Urinary bladder (tissue), 4 donors: ENCODE results near the gene TRIM26. TPM values are rescaled to one million over a fixed set of nuclear protein-coding genes. Genes with fewer than 3 reads are reported as not detected.

Experiments
- DNase-seq: peaks from one replicate; pipeline ENCODE4 v3.0.0-alpha.2; 2015; ENCODE audit errors: extremely low spot score
- H3K27ac ChIP-seq: one replicate; pipeline ENCODE4 v1.5.1; 2013; ENCODE audit warnings: low read depth, mild to moderate bottlenecking, moderate library complexity
- H3K36me3 ChIP-seq: one replicate; pipeline ENCODE4 v1.6.1; 2013; ENCODE audit warnings: mild to moderate bottlenecking, moderate library complexity; ENCODE audit not compliant: insufficient read depth
- H3K4me1 ChIP-seq: one replicate; pipeline ENCODE4 v1.6.1; 2013; ENCODE audit warnings: mild to moderate bottlenecking, moderate library complexity; ENCODE audit not compliant: insufficient read depth
- H3K4me3 ChIP-seq: one replicate; pipeline ENCODE4 v1.5.1; 2013; ENCODE audit warnings: low read depth, low read length
- WGBS: extraction: QIAGEN DNeasy Blood & Tissue Kit; methylation state at CpG from one replicate; pipeline ENCODE4 v1.1.7; 2013; 5-methylcytosine and 5-hydroxymethylcytosine counted together
- polyA plus RNA-seq: library from polyadenylated mRNA; stranded (reverse); fragments of 200-250 nt; gene quantifications from one replicate; pipeline ENCODE4 v1.2.3, GENCODE V29; 2013
- total RNA-seq: library from RNA; depleted of rRNA; stranded (reverse); fragments of >200 nt; gene quantifications from one replicate; pipeline ENCODE4 v1.2.3, GENCODE V29; 2014
- donor health status: healthy with polysubstance abuse.
- donor health status: healthy.

The TRIM26 gene
- total and polyA plus RNA-seq, 2 donors, result 13.6 to 35.8 TPM

DNA sequence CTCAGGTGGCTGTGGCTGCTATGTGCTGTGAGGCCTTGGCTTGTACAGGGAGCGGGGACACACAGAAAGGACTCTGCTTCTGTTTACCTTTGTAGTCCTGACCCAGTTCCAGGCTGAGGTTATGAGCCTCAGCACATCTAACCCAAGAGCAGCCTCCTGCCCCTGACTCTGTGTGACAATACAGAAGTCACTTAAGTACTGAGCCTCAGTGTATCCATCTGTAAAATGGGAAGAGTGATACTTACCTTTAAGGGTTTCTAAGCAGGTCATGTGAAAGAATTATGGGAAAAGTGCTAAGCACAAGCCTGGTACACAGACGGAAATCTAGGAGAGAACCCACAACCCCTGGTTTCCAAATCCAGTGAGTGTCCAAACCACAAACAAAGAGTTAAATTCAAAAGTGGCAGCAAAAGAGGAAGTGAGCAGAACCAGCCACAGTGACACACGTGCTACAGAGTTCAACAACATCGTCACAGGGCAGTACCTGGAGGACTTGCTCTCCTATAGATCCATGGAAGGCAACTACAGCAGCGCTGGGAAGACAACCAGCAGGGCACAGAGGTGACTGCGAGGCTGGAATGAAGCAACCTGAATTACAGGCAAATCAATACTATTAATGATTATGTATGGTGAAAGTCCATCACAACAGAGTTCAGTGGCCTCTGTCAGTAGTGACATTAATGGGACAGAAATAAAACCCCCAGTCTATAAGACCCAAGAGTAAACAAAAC lies 12.5 kb downstream of the TRIM26 start:
- H3K4me1 ChIP-seq, result no peaks in the 10 kb centered on the region
- H3K36me3 ChIP-seq, result peaks cover 6% of the 10 kb centered on the region
- no peak overlapping the region for H3K27ac ChIP-seq
- DNase-seq, result no peak
- WGBS, result 77% methylated on average over 6 of the region's 6 CpGs
- H3K4me3 ChIP-seq, result no peak overlapping the region

DNA sequence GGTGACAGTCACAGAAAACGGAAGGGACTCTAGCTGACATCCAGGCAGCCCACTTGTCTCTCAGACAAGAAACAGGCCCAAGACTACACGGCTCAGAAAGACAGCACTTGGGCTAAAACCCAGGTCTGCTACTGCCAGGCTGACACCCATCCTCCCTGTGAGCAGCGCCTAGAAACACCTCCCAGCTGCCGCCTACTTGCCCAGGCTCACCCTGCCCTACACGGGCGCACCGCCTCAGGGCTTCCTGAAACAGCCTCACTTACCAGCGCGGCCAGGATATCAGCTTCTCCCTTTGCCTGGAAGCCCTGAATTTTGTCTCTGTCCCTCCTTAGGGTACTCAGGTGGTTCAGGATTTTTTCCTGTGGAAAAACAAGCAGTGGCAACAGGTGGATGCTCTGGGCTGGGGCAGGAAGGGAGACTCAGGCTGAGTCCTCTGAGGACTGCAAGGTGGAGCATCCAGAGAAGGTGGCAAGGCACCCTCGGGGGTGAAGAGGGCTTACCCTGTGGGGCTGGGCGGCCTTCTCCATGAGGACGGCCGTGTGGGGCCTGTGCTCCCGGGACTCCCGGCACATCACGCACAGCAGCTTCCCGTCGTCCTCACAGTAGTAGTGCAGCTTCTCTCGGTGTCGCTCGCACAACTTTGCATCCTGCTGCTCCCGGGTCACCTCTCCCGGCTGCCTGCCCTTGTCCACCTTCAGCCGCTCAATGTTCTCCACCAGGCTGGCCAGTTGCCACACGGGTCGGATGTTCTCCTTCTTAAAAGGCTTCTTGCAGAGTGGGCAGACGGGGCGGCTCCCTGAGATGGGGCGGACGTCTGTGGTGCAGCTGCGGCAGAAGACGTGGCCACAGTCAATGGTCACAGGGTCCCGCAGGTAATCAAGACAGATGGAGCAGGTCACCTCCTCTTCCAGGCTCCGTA lies 14.8 kb downstream of the TRIM26 start:
- Histone ChIP-seq H3K27ac (no peak overlapping the region), H3K36me3 (peaks cover 6% of the 10 kb centered on the region), H3K4me3 (no peak overlapping the region), H3K4me1 (no peaks in the 10 kb centered on the region)
- no peak for DNase-seq
- WGBS, result 94% methylated on average over 34 of the region's 34 CpGs

DNA sequence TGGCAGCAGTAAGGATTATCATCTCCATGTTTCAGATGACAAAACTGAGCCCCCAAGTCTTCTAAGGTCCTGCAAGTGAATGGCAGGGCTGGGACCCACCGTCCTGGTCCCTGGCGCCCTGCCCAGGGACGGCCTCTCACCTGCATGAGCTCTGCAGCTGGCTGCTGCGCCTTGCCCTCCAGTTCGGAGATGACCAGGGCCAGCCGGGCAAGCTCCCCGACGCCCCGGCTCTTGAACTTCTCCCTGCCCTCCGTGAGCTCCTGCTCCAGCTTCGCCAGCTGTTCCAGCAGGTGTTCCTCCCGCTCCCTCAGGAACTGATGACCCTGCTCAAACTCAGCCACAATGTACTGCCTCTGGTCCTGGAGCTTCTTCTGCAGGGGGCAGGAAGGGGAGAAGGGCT lies 16.8 kb downstream of the TRIM26 start:
- peaks cover 6% of the 10 kb centered on the region for H3K36me3 ChIP-seq
- 95% methylated on average over 12 of the region's 12 CpGs for WGBS
- no peak for DNase-seq
- H3K27ac ChIP-seq, result no peak overlapping the region
- no peaks in the 10 kb centered on the region for H3K4me1 ChIP-seq
- no peak overlapping the region for H3K4me3 ChIP-seq

DNA sequence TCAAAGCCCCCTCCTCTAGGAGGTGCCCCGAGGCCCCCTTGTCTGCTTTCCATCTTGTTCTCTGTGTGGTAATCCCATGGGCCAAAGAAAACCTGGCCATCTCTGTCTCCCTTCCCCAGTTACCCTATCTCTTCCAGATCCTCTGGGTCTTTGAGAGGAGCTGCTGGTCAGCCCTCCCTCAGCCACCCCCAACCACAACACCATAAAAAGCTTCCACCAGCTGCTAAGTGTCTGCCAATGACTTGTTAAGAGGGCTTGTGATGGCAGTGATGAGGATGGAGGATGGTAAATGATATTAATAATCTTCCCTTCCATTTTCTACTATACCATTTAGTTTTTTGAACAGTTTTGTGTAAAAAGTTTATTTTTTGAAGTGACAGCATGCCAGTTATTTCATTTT lies 17.3 kb downstream of the TRIM26 start:
- H3K4me3 ChIP-seq, result no peak overlapping the region
- no peak overlapping the region for H3K27ac ChIP-seq
- H3K36me3 ChIP-seq, result peaks cover 6% of the 10 kb centered on the region
- DNase-seq, result no peak
- no peaks in the 10 kb centered on the region for H3K4me1 ChIP-seq
- WGBS, result 89% methylated on average over 1 of the region's 1 CpG

DNA sequence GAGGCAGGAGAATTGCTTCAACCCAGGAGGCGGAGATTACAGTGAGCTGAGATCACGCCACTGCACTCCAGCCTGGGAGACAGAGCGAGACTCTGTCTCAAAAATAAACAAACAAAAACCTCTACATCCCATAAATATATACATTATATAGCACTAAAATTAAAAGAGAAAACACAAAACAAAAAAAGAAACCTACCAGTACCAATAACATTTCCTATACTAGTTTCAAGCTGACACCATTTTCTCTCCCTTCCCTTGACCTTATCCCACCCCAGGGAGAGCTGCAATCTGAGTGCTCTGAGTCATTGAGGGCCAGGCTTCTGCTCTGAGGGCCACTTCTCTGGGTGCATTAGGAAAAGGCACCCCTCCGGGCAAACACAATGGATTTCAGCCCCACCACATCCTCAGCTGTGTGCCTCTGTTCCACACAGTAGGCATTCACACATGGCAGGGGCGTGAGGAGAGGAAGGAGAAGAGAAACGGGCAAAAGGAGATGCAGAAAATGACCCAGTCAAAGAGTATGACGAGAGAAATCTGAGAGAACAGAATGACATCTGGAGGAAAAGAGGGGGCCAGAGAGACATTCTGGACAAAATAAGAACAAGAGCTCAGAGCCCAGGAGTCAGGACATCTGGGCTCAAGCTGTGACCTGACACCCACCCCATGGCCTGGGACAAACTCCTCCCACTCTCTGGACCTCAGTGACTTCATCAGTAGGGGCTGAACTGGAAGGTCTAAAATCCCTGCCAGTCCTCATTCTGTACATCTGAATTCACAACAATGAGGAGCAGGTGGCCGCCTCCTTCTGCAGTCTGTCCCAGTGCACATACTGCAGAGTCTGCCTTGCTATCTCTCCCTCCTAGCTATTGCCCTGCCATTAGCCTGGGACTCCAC lies 18.2 kb downstream of the TRIM26 start:
- peaks cover 6% of the 10 kb centered on the region for H3K36me3 ChIP-seq
- H3K4me1 ChIP-seq, result no peaks in the 10 kb centered on the region
- no peak overlapping the region for H3K27ac ChIP-seq
- H3K4me3 ChIP-seq, result no peak overlapping the region
- no peak for DNase-seq
- WGBS, result 90% methylated on average over 8 of the region's 8 CpGs

DNA sequence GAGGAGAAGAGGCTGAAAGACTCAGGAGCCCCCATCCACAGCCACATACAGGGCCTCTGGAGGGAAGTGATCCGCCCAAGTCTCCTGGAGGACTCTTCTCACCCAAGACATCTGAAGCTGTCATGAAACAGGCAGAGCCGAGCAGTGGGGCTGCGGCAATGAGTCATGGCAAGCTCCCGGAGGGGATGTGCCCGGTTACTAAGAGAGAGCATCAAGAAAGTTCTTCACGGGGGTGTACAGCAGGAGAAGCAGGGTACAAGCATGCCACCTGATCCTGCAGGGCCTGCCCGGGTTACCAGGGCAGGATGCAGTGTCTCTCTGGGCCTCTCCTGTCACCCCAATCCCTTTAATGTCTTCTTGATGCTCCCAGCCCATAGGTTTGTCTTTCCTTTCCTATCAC lies 21.1 kb downstream of the TRIM26 start:
- WGBS, result 89% methylated on average over 7 of the region's 7 CpGs
- no peak overlapping the region for H3K27ac ChIP-seq
- H3K4me3 ChIP-seq, result no peak overlapping the region
- no peak for DNase-seq
- no peaks in the 10 kb centered on the region for H3K4me1 ChIP-seq
- peaks cover 4% of the 10 kb centered on the region for H3K36me3 ChIP-seq

DNA sequence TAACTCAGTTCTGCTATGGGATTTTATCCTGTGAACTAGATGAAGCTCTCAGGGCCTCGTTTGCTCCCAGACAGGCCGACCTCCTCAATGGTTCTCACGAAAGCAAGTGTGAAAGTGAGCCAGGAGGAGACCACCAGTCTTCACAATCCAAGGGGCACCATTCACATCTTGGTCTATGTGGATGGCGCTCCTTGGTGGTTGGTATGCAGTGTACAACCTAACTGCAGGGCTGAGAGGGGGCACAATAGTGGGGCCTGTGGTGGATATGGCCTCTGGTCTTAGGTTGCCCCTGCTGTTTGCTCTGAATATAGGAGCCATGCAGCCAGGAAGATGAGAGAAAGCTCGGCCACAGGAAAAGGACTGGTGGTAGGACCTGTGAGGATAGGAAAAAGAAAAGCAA lies 24.7 kb downstream of the TRIM26 start:
- no peak overlapping the region for H3K27ac ChIP-seq
- H3K4me1 ChIP-seq, result no peaks in the 10 kb centered on the region
- H3K36me3 ChIP-seq, result no peaks in the 10 kb centered on the region
- DNase-seq, result no peak
- WGBS, result 96% methylated on average over 5 of the region's 5 CpGs
- H3K4me3 ChIP-seq, result no peak overlapping the region

DNA sequence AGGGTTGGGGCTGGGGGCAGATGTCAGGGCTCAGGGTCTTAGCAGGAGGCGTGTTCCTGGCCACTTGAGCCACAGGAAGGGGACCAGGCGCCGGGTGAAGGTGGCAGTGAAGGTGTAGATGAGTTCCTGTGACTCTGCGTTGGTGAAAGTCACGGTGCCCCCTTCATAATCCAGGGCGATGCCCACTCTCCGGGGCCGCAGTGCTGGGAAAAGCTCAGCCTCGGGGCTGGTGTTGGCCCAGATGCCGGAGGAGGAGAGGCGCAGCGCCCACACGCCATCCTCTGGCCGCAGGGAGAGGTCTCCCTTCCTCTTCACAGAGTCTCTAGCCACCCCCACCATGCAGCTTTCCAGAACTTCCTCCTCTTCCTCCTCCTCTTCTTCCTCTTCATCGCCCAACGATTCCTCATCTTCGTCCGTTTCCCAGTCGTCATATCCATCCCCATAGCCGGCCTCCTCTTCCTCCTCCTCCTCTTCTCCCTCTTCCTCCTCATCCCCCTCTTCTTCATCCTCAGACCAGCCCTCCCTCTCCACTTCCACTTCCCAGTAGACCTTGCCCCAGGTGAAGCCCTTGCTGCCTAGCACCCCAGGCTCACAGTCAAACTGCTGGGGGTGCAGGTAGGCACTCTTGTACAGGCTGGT lies 27.2 kb downstream of the TRIM26 start:
- DNase-seq, result no peak
- Histone ChIP-seq H3K4me3 (no peak overlapping the region), H3K4me1 (no peaks in the 10 kb centered on the region), H3K27ac (no peak overlapping the region), H3K36me3 (no peaks in the 10 kb centered on the region)
- 94% methylated on average over 20 of the region's 20 CpGs for WGBS

DNA sequence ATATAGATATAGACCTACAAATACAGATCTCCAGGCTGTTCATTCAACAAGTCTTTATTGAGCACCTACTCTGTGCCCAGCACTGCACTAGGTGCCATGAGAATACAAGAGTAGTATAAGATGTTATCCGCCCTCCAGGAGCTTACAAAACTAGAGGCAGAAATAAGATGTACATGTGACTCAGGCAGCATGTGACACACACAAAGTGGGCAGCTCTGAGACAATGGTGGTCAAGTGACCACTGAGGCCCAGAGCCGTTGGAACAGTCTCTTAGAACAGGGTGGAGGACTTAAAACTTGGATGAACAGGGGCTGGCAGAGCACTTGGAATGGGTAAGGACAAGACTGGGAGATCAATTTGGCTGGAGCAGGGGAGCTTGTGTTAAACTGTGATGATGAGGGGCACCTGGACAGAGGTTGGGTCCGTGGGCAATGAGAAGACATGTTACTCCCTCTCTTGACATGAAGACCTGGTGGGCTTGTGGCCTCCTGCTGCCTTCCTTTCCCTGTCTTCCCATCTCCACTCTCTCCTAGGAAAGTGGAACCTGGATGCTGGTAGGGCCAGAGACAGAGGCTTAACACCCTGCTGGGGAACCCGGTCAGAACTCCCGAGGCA lies 28.7 kb downstream of the TRIM26 start:
- no peak overlapping the region for H3K4me3 ChIP-seq
- no peak for DNase-seq
- H3K36me3 ChIP-seq, result no peaks in the 10 kb centered on the region
- H3K4me1 ChIP-seq, result no peaks in the 10 kb centered on the region
- no peak overlapping the region for H3K27ac ChIP-seq
- WGBS, result 93% methylated on average over 5 of the region's 5 CpGs

DNA sequence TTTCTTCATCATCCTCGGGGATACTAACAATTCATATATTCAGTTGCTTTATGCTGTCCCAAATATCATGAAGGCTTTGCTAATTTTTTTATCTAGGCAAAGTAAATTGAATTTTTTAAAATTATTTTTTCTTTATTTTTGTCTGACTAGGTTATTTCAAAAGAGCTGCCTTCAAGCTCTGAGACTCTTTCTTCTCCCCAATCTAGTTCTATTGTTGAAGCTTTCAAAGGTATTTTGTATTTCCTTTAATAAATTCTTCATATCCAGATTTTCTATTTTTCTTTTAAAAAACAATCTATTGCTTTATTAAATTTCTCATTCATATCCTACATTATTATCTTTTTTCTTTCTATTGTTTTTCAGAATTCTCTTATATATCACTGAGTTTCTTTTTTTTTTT lies 33.1 kb downstream of the TRIM26 start:
- WGBS, result 93% methylated on average over 1 of the region's 1 CpG
- Histone ChIP-seq H3K36me3 (no peaks in the 10 kb centered on the region), H3K4me1 (no peaks in the 10 kb centered on the region), H3K4me3 (no peak overlapping the region), H3K27ac (no peak overlapping the region)
- no peak for DNase-seq

DNA sequence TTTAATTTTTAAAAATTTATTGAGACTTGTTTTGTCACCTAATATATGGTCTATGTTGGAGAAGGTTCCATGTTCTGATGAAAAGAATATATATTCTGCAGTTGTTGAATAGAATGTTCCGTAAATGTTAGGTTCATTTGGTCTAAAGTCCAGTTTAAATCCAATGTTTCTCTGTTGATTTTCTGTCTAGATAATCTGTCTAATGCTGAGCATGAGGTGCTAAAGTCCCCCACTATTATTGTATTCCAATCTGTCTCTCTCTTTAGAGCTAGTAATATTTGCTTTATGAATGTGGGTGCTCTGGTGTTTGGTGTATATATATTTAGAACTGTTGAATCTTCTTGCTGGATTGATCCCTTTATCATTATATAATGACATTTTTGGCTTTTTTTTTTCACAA lies 34.4 kb downstream of the TRIM26 start:
- H3K4me1 ChIP-seq, result no peaks in the 10 kb centered on the region
- H3K4me3 ChIP-seq, result no peak overlapping the region
- 47% methylated on average over 1 of the region's 1 CpG for WGBS
- H3K27ac ChIP-seq, result no peak overlapping the region
- DNase-seq, result no peak
- H3K36me3 ChIP-seq, result no peaks in the 10 kb centered on the region

DNA sequence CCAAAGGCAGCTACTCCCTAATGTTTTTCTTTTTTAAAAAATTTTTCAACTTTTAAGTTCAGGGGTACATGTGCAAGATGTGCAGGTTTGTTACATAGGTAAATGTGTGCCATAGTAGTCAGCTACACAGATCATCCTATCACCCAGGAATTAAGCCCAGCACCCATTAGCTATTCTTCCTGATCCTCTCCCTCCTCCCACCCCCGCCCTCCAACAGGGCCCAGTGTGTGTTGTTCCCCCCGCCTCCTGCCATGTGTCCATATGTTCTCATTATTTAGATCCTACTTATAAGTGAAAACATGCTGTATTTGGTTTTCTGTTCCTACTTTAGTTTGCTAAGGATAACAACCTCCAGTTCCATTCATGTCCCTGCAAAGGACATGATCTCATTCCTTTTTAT lies 37.4 kb downstream of the TRIM26 start:
- 73% methylated on average over 2 of the region's 2 CpGs for WGBS
- Histone ChIP-seq H3K36me3 (no peaks in the 10 kb centered on the region), H3K4me1 (no peaks in the 10 kb centered on the region), H3K27ac (no peak overlapping the region), H3K4me3 (no peak overlapping the region)
- no peak for DNase-seq

DNA sequence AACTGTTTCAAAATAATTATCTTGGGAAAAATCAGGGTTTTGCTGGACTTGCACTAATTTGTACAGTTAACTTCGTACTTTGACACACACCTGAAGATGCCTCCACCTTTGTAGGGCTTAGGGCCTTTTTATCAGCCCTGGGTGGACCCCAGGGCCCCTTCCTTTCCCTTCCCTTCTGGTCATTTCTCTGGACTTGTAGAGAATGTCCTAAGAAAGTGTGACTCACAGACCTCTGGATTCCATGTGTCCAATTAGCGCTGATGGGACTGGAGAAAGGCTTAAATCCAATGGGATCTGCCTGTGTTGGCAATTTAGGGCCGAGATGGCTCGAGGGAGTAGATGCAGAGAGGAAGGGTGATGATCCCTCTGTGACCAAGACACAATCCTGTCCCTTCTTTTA lies 40.5 kb downstream of the TRIM26 start:
- WGBS, result 82% methylated on average over 4 of the region's 4 CpGs
- no peak for DNase-seq
- H3K36me3 ChIP-seq, result no peaks in the 10 kb centered on the region

More for the DNA sequence above, 40.5 kb downstream of the TRIM26 start:
- Histone ChIP-seq H3K4me1 (no peaks in the 10 kb centered on the region), H3K27ac (no peak overlapping the region), H3K4me3 (no peak overlapping the region)
